ENCODE data around the gene NFYB. TPM values are rescaled to one million over a fixed set of nuclear protein-coding genes. Genes with fewer than 3 reads are reported as not detected.
A peak's percentile ranks its signal among the peaks of the same experiment; 100 is the strongest.

The NFYB gene
- polyA plus RNA-seq, 1 experiment, result 23.3 TPM

DNA sequence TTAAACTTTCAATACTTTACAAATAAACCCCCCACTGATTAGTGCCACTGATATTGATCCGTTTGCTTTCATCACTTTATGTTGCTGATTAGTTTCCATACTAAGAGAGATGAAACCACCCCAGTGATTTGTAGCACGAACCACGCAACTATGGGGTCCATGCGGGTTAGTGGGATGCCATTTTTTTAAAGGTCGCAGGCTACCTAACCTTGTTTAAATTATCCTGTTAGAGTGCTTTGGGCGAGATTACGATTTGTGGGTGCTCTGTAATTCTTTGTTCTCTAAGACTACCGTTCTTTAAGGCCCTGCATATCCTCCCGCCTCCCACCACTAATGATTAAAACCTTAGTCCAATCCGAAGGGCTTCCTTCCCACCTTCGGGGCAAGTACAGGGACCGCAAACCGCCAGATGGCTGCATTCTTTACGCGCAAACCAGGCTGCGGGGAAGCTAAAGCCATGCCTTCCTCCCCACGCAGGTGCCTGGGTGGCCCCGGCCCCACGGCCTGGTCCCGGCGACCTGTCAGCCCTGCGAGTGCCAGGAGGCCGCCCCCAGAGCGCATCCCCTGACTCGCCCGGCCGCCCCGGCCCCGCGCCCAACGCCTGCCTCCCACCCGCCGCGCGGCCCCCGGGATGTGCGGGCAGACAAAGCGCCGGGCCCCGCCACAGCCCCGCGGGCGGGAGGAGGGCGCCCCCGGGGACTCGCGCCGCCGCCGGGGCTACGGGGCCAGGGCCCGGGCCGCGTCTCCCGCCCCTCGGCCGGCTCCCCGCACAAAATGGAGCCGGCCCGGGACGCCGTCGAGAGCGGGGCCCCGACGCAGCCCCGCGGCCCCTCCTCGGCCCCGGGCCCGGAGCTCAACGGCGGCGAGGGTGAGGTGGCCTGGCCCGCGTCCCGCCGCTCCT lies 759 bp downstream of the NFYB start:
- DNase-seq (ENCODE audit: low read depth), result no peak
- ChIA-PET CTCF (interaction anchor here (1.0 to 1.3 kb wide), 2 partner anchors 28 to 127 kb away, joined by 3 read pairs; no protein-coding TSS in a partner anchor), POLR2A (interaction anchor here (1.0 kb wide), 2 partner anchors 40 to 612 kb away, joined by 3 to 4 read pairs; no protein-coding TSS in a partner anchor)
- Histone ChIP-seq H3K36me3 (ENCODE audit: control insufficient read depth, insufficient read depth, low read length) (peaks cover 2% of the 10 kb centered on the region), H3K27me3 (ENCODE audit: control insufficient read depth, insufficient read depth, low read length) (no peaks in the 10 kb centered on the region), H3K4me3 (ENCODE audit: low read depth, low read length) (peak overlapping the region; percentile 68)
- no peak for TF ChIP-seq CTCF (IDR thresholded peaks at IDR 0.05; ENCODE audit: insufficient read depth, low read depth, low read length)

DNA sequence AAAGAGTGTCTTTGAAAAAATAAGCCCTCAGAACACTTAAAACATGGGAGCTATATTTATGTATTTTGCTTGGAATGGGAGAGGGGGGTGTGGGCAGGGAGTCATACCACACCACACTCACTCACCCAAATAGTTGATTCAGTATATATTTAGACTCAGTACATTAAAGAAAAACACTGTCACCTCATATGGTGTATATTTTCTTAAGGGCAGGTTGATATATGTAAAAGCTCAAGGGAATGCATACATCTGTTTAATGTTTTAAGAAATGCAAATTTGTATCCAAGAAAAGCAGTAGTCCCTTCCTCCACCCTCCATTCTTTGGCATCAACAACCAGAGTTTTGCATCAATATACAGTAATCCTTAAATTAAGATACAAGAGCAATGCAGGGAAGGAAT lies 1.4 kb downstream of the NFYB start:
- ChIA-PET CTCF (no interaction called here), POLR2A (no interaction called here)
- no peak for TF ChIP-seq CTCF (IDR thresholded peaks at IDR 0.05; ENCODE audit: insufficient read depth, low read depth, low read length)
- Histone ChIP-seq H3K27me3 (ENCODE audit: control insufficient read depth, insufficient read depth, low read length) (no peaks in the 10 kb centered on the region), H3K36me3 (ENCODE audit: control insufficient read depth, insufficient read depth, low read length) (peaks cover 2% of the 10 kb centered on the region), H3K4me3 (ENCODE audit: low read depth, low read length) (peak overlapping the region; percentile 68)
- no peak for DNase-seq (ENCODE audit: low read depth)

GRCh38 chr12:104134882-104135281 lies 3.1 kb downstream of the NFYB start:
- no peaks in the 10 kb centered on the region for H3K27me3 ChIP-seq (ENCODE audit: control insufficient read depth, insufficient read depth, low read length)
- peaks cover 2% of the 10 kb centered on the region for H3K36me3 ChIP-seq (ENCODE audit: control insufficient read depth, insufficient read depth, low read length)
- TF ChIP-seq CTCF (IDR thresholded peaks at IDR 0.05; ENCODE audit: insufficient read depth, low read depth, low read length), result no peak
- H3K4me3 ChIP-seq (ENCODE audit: low read depth, low read length), result no peak overlapping the region; the same call in 1 of the 2 replicates
- POLR2A ChIA-PET, result no interaction called here
- CTCF ChIA-PET, result interaction anchor here (1.4 kb wide), 1 partner anchor 26 kb away, joined by 4 read pairs; no protein-coding TSS in a partner anchor
- no peak for DNase-seq (ENCODE audit: low read depth)

GRCh38 chr12:104133866-104134265 lies 4.1 kb downstream of the NFYB start:
- no peak for DNase-seq (ENCODE audit: low read depth)
- no peak for TF ChIP-seq CTCF (IDR thresholded peaks at IDR 0.05; ENCODE audit: insufficient read depth, low read depth, low read length)
- Histone ChIP-seq H3K36me3 (ENCODE audit: control insufficient read depth, insufficient read depth, low read length) (peaks cover 4% of the 10 kb centered on the region), H3K27me3 (ENCODE audit: control insufficient read depth, insufficient read depth, low read length) (no peaks in the 10 kb centered on the region), H3K4me3 (ENCODE audit: low read depth, low read length) (no peak overlapping the region)
- ChIA-PET CTCF (interaction anchor here (1.2 kb wide), 1 partner anchor 247 kb away, joined by 3 read pairs; no protein-coding TSS in a partner anchor), POLR2A (no interaction called here)

DNA sequence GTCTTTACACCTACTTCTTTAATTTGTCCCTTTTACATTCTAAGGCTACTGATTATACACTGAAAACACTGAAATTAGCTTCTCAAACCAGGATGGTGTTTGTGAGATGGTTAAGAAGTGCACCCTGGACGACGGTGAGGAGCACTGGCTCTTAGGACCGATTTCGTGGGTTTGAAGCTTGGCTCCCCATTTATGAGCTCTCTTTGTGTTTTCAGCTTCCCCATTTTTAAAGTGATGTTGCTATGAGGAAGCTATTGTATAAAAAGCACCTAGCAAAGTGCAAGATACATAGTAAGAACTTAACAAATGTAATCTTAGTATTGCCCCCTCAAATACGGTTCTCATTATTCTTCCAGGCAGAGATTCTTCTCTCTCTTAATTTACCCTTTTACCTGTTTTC lies 4.7 kb downstream of the NFYB start:
- no peak overlapping the region for H3K4me3 ChIP-seq (ENCODE audit: low read depth, low read length)
- no peak for DNase-seq (ENCODE audit: low read depth)
- no peak for TF ChIP-seq CTCF (IDR thresholded peaks at IDR 0.05; ENCODE audit: insufficient read depth, low read depth, low read length)
- ChIA-PET POLR2A (no interaction called here), CTCF (interaction anchor here (1.2 kb wide), 1 partner anchor 248 kb away, joined by 3 read pairs; no protein-coding TSS in a partner anchor)
- H3K27me3 ChIP-seq (ENCODE audit: control insufficient read depth, insufficient read depth, low read length), result no peaks in the 10 kb centered on the region
- peaks cover 6% of the 10 kb centered on the region for H3K36me3 ChIP-seq (ENCODE audit: control insufficient read depth, insufficient read depth, low read length)

All from BJ (cell line).